GM19452 (cell line): ENCODE data around the gene ALDH18A1.
"Not testable (repeated sequence)": the region's sequence is repeated elsewhere in the genome, so short reads cannot be mapped to it uniquely, and the experiment has no call there.

Experiments
- ATAC-seq: cut with Tn5 transposase; IDR thresholded peaks from one replicate; pipeline ENCODE4 v1.9.1; 2021; ENCODE audit not compliant: unreplicated experiment

ALDH18A1 gene

GRCh38 chr10:95651346-95652060 lies 5.0 kb downstream of the ALDH18A1 start:
- no peak for ATAC-seq

GRCh38 chr10:95650232-95650631 lies 6.3 kb downstream of the ALDH18A1 start:
- no peak for ATAC-seq

DNA sequence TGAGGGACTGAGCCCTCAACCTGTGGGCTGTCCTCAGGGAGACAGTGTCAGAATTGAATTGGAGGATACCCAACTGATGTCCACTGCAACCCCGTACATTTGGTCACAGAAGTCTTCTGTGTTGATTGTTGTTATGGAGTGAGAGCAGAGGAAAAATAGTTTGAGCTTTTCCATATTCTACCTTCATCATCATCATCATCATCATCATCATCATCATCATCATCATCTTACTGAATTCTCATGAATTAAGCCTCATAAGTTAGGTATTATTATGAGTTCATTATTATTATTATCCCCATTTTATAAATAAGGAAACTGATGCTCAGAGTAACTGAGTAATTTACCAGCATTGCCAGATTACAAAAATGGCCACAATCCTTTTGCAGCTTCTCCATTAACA lies 8.4 kb downstream of the ALDH18A1 start:
- no peak for ATAC-seq

DNA sequence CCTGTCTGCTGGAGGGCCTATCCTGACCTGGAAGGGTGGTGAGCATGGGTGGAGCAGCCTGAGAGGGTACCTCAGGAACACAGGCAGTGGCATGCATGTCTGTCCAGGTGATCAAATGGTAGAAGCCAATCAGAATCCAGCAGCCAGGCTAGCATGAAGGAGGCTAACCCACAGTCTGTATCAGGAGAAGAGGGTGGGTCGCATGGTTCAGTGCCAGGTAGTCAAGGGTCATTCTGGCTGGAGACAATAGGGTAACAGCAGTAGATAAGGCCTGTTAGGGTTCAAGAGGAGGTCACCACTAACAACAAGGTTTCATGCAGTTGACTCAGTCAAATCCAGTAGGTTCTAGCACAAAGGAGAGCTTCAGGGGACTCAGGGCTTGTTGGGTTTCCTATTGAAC lies 10.4 kb downstream of the ALDH18A1 start:
- no peak for ATAC-seq

GRCh38 chr10:95644901-95645300 lies 11.6 kb downstream of the ALDH18A1 start:
- ATAC-seq, result no peak

GRCh38 chr10:95640891-95641315 lies 15.6 kb downstream of the ALDH18A1 start:
- ATAC-seq, result no peak

DNA sequence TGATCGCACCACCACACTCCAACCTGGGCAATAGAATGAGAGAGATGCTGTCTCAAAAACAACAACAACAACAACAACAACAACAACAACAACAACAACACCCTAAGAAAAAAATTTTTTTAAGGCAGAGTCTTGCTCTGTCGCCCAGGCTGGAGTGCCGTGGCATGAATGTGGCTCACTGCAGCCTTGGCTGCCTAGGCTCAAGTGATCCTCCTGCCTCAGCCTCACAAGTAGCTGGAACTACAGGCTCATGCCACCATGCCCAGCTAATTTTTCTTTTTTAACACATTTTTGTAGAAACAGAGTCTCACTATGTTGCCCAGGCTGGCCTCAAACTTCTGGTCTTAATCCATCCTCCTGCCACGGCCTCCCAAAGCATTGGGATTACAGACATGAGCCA lies 18.6 kb downstream of the ALDH18A1 start:
- ATAC-seq, result no peak

DNA sequence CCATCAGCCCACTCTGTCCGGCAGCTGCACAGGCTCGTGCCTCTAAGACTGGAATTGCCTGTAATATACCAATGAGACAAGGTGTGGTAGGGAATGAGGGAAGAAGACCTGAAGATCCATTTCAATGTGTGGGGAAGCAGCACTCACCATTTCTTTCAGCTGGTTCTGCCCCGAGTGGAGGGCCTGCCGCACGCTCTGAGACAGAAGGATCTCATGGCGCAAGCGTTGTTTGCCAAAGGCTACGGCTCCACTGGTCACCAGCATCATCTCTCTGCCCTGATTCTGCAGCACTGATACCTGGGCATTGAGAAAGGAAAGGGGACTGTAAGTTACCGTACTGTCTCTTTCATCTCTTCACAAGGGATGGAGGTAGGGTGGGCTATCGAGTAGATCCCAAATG lies 19.4 kb downstream of the ALDH18A1 start:
- no peak for ATAC-seq

DNA sequence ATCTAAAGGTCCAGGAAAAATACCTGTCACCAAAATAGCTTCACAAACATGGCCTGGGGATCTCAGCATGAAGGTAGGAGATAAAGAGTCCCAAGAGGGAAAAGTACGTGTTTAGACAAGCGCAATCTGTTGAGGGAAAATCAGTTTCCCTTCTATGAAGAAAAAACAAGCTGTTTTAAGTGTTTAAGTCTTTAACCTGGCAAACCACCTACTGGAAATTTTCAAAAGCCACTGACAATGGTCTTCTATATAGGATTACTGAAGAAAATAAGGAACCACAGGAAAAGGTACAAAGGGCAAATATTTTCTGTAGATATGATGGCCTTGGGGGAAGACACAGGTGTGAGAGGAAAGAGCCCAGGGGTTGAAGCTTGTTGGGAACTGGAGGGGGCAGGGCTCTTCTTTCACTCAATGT lies 21.2 kb downstream of the ALDH18A1 start:
- no peak for ATAC-seq

GRCh38 chr10:95628786-95629185 lies 27.7 kb downstream of the ALDH18A1 start:
- ATAC-seq, result no peak

GRCh38 chr10:95626500-95626899 lies 30.0 kb downstream of the ALDH18A1 start:
- ATAC-seq, result no peak

- not testable (repeated sequence) for ATAC-seq
Observed at GRCh38 chr10:95620415-95620814, 36.1 kb downstream of the ALDH18A1 start.

DNA sequence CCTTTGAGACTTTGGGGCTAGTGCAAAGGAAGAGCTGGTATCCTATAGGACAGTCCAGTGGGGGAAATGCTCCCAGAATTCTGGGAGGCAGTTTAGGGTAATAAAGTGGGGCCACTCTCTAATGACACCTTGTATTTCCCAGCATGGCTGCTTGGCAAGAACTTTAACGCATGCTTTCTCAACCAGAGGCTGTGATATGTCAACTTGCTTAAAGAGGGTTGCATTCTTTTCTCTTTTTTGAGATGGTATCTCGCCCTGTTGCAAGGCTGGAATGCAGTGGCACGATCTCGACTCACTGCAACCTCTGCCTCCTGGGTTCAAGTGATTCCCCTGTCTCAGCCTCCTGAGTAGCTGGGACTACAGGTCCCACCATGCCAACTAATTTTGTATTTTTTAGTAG lies 38.4 kb downstream of the ALDH18A1 start:
- ATAC-seq, result no peak

GRCh38 chr10:95616446-95616845 lies 40.1 kb downstream of the ALDH18A1 start:
- no peak for ATAC-seq

DNA sequence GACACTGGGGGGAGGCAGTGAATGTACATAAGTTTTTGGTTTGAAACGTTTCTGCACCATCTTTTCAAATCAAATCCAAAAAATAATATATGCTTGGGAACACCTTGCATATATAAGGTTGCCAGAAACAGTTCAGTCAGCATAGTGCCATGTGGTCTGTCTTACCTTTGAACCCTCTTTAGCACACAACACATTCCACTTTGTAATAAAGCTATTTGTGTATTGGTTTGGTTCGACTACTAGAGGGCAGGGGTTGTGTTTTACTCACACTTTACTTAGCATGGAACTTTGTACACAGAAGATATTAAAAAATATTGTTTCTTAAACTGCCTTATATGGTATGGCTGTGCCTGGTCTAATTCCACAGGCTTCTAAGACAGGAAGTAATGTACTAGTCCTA lies 43.2 kb downstream of the ALDH18A1 start:
- ATAC-seq, result no peak

GRCh38 chr10:95610727-95611126 lies 45.8 kb downstream of the ALDH18A1 start:
- ATAC-seq, result no peak

GRCh38 chr10:95606922-95607321 lies 49.6 kb downstream of the ALDH18A1 start:
- no peak for ATAC-seq

DNA sequence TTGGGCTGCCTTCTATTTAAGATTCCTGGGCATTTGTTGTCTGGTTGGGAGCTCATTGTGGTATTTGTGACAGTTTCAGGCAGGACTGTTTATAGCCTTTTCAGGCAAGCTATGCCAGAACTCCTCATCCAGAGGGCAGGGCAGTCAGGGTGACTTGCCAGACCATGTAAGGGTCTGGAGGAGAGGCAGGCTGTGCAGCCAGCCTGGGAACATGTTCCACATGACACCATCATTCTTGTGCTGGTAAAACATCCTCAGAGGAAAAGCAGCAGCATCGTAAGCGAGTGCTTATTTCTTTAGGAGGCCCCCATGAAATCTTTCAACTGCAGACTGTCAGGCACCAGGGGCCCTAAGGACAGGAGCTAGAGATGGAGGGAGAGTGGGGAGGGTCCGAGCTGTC lies 51.3 kb downstream of the ALDH18A1 start:
- ATAC-seq, result no peak

- ATAC-seq, result no peak
Observed at GRCh38 chr10:95604630-95605029, 51.9 kb downstream of the ALDH18A1 start.

- ATAC-seq, result no peak
Observed at GRCh38 chr10:95602382-95602781, 54.1 kb downstream of the ALDH18A1 start.

- ATAC-seq, result no peak
Observed at GRCh38 chr10:95601116-95601719, 55.3 kb downstream of the ALDH18A1 start.

- no peak for ATAC-seq
Observed at GRCh38 chr10:95600158-95600557, 56.4 kb downstream of the ALDH18A1 start.

DNA sequence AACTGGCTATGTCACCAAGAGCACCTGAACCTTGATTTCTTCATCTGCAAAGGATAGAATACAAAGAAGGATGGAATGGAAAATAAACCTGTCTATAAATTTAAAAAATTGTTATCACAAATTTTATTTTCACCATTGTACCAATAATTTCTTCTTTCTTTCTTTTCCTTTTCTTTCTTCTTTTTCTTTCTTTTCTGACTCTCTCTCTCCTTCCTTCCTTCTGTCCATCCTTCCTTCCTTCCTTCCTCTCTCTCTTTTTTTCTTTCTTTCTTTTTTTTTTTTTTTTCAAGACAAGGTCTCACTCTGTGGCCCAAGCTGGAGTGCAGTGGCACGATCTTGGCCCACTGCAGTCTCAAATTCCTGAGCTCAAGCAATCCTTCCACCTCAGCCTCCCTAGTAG lies 58.7 kb downstream of the ALDH18A1 start:
- ATAC-seq, result no peak
